Measurements from ENCODE around the gene UBE2H.

UBE2H gene

GRCh38 chr7:129890090-129890489 is 62.7 kb downstream of the UBE2H start:
- TF ChIP-seq CTCF (IDR thresholded peaks at IDR 0.05; ENCODE audit: extremely low read depth, insufficient read depth, missing control alignments), result no peak
- in situ Hi-C loops (cut with MboI; ENCODE audit: low pct_unique_long_range_greater_than_20kb, low sequenced_read_pairs, unreplicated experiment), result no loop called here
- DNase-seq (ENCODE audit: low spot score), result no peak

GRCh38 chr7:129889133-129889844 is 63.5 kb downstream of the UBE2H start:
- no peak for DNase-seq (ENCODE audit: low spot score)
- in situ Hi-C loops (cut with MboI; ENCODE audit: low pct_unique_long_range_greater_than_20kb, low sequenced_read_pairs, unreplicated experiment), result no loop called here
- no peak for TF ChIP-seq CTCF (IDR thresholded peaks at IDR 0.05; ENCODE audit: extremely low read depth, insufficient read depth, missing control alignments)

- no peak for TF ChIP-seq CTCF (IDR thresholded peaks at IDR 0.05; ENCODE audit: extremely low read depth, insufficient read depth, missing control alignments)
These were observed 64.9 kb downstream of the UBE2H start for GRCh38 chr7:129887865-129888264.

GRCh38 chr7:129886818-129887186 is 66.0 kb downstream of the UBE2H start:
- in situ Hi-C loops (cut with MboI; ENCODE audit: low pct_unique_long_range_greater_than_20kb, low sequenced_read_pairs, unreplicated experiment), result no loop called here
- no peak for DNase-seq (ENCODE audit: low spot score)
- TF ChIP-seq CTCF (IDR thresholded peaks at IDR 0.05; ENCODE audit: extremely low read depth, insufficient read depth, missing control alignments), result no peak

More at GRCh38 chr7:129887865-129888264, 64.9 kb downstream of the UBE2H start:
- in situ Hi-C loops (cut with MboI; ENCODE audit: low pct_unique_long_range_greater_than_20kb, low sequenced_read_pairs, unreplicated experiment), result no loop called here
- no peak for DNase-seq (ENCODE audit: low spot score)

GRCh38 chr7:129886167-129886817 is 66.5 kb downstream of the UBE2H start:
- in situ Hi-C loops (cut with MboI; ENCODE audit: low pct_unique_long_range_greater_than_20kb, low sequenced_read_pairs, unreplicated experiment), result no loop called here
- TF ChIP-seq CTCF (IDR thresholded peaks at IDR 0.05; ENCODE audit: extremely low read depth, insufficient read depth, missing control alignments), result no peak
- no peak for DNase-seq (ENCODE audit: low spot score)

GRCh38 chr7:129884495-129884894 is 68.3 kb downstream of the UBE2H start:
- DNase-seq (ENCODE audit: low spot score), result no peak
- no peak for TF ChIP-seq CTCF (IDR thresholded peaks at IDR 0.05; ENCODE audit: extremely low read depth, insufficient read depth, missing control alignments)
- in situ Hi-C loops (cut with MboI; ENCODE audit: low pct_unique_long_range_greater_than_20kb, low sequenced_read_pairs, unreplicated experiment), result no loop called here
